Nephron (organoid): ENCODE results near the gene PWP1.

Source experiments
- H3K27ac Mint-ChIP-seq, 3 experiments: 2 replicates each; pipeline ENCODE4 v1.8.0; 2020; ENCODE audit warnings: mixed read lengths in 3 of 3, mild to moderate bottlenecking in 2 of 3, moderate library complexity in 1 of 3
- H3K27me3 Mint-ChIP-seq: 2 replicates; pipeline ENCODE4 v1.8.0; 2021; ENCODE audit warnings: low read depth, mild to moderate bottlenecking, moderate library complexity, mixed read lengths
- H3K36me3 Mint-ChIP-seq: 2 replicates; pipeline ENCODE4 v1.8.0; 2020; ENCODE audit warnings: low read depth, mixed read lengths
- H3K4me1 Mint-ChIP-seq: 2 replicates; pipeline ENCODE4 v1.8.0; 2020; ENCODE audit warnings: mixed read lengths
- H3K4me3 Mint-ChIP-seq, 3 experiments: 2 replicates each; pipeline ENCODE4 v1.8.0; 2020; ENCODE audit warnings: mild to moderate bottlenecking in 3 of 3, mixed read lengths in 3 of 3, moderate library complexity in 2 of 3
- H3K9me3 Mint-ChIP-seq: 2 replicates; pipeline ENCODE4 v1.8.0; 2020; ENCODE audit warnings: mixed read lengths
- TF ChIP-seq, protein P1 (sequence below), 3 experiments: fragments of 200-600 bp; sonication (generic); IDR thresholded peaks; one replicate each; pipeline ENCODE4 v1.5.0; 2021; ENCODE audit warnings: antibody characterized with exemption in 3 of 3; ENCODE audit not compliant: unreplicated experiment in 3 of 3

Gene PWP1

DNA sequence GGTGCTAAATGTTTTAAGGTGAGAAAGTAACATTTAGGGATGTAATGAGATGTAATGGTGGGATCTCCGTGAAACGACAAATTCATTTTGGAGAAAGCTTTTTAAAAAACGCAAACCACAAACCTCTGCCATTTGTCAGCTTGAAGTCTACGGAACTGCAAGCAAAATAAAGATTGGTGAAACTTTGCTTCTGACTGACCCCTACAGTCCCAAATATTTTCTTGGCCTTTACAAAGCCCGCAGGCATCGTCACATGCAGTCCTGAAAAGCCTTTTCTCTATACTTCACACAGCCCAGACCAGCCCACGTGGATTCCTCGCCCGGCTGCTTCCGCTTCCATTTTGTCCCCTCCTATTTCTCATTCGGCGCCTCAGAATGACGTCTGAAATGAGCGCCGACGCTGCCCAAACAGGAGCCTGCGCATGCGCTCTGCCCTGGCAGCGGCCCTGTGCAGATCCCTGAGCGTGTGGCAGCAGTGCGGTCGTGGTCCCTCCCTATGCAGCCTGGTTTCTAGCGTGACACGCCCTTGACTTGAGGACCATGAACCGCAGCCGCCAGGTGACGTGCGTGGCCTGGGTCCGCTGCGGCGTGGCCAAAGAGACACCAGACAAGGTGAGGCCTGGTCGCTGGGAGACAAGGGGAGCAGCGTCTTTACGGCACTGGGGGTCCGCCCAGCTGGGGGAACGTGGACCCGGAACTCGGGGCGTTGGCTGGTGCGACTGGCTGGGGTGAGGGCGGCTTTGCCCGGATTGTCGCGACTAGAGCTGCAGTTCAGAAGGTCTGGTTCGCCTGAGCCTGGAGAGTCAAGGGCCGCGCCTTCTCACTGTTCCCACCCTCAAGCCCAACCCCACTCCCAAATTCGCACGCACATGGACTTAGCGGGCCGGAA is at the start of gene PWP1:
Gene PWP1, plus strand, starts transcription at position 440 of the 889 bp plus-strand sequence. Its CDS starts 101 bp downstream, at position 541.
- peaks cover 26% of the 10 kb centered on the region for H3K36me3 Mint-ChIP-seq
- peaks cover 23% of the 10 kb centered on the region for H3K4me1 Mint-ChIP-seq
- TF ChIP-seq, protein P1, sequence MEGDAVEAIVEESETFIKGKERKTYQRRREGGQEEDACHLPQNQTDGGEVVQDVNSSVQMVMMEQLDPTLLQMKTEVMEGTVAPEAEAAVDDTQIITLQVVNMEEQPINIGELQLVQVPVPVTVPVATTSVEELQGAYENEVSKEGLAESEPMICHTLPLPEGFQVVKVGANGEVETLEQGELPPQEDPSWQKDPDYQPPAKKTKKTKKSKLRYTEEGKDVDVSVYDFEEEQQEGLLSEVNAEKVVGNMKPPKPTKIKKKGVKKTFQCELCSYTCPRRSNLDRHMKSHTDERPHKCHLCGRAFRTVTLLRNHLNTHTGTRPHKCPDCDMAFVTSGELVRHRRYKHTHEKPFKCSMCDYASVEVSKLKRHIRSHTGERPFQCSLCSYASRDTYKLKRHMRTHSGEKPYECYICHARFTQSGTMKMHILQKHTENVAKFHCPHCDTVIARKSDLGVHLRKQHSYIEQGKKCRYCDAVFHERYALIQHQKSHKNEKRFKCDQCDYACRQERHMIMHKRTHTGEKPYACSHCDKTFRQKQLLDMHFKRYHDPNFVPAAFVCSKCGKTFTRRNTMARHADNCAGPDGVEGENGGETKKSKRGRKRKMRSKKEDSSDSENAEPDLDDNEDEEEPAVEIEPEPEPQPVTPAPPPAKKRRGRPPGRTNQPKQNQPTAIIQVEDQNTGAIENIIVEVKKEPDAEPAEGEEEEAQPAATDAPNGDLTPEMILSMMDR (IDR thresholded peaks at IDR 0.05; ENCODE audit: unreplicated experiment in 3 of 3): no peak
- peaks cover 6% of the 10 kb centered on the region for H3K27me3 Mint-ChIP-seq
- H3K4me3 Mint-ChIP-seq: peak within 1 kb of the TSS; percentile 94 to 98 (median 97)
- H3K9me3 Mint-ChIP-seq: no peaks in the 10 kb centered on the region
- H3K27ac Mint-ChIP-seq: peak within 1 kb of the TSS; percentile 93 to 97 (median 96)

DNA sequence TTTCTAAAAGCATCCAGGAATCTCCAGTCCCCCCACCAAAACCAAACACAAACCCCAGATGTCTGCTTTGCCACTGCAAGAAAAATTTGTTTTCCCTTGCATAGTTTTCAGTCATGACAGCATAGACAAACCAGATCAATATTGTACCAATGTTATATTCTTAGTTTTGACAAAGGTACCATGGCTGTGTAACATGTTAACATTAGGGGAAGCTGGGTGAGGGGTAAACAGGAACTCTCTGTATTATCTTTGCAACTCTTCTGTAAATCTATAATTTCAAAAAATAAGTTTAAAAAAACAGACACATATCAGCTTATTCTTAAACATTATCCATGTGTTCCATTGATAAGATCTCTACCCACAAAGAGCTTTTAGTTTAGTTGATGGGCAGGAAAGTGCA is 44.4 kb upstream of the PWP1 start:
- H3K27me3 Mint-ChIP-seq: peaks cover 20% of the 10 kb centered on the region
- peaks cover 10% of the 10 kb centered on the region for H3K4me1 Mint-ChIP-seq
- H3K36me3 Mint-ChIP-seq: peaks cover 4% of the 10 kb centered on the region

DNA sequence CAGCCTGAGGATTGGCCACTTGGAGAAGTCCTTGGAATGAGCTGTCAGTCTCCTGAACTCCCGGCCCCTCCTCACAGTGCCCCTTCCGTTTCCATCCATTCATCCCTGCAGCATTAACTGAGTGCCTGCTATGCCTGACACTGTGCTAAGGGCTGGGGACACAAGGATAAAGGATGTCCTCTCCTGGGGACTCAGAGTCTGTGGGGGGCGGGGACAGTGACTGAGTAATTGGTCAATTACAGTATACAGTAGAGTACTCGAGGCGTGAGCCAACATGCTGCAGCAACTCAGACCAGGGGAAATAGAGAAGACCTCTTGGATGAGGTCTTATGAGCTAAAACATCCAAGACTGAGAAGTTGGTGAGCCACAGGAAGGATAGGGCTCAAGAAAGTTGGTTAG is 43.4 kb upstream of the PWP1 start:
- H3K36me3 Mint-ChIP-seq: peaks cover 4% of the 10 kb centered on the region
- H3K4me3 Mint-ChIP-seq: no peak overlapping the region
- H3K4me1 Mint-ChIP-seq: peaks cover 12% of the 10 kb centered on the region
- no peak overlapping the region for H3K27ac Mint-ChIP-seq
- H3K27me3 Mint-ChIP-seq: peaks cover 21% of the 10 kb centered on the region
- H3K9me3 Mint-ChIP-seq: no peaks in the 10 kb centered on the region
- TF ChIP-seq, protein P1 (IDR thresholded peaks at IDR 0.05; ENCODE audit: unreplicated experiment in 3 of 3): no peak

More for the DNA sequence above, 44.4 kb upstream of the PWP1 start:
- no peak overlapping the region for H3K4me3 Mint-ChIP-seq
- H3K27ac Mint-ChIP-seq: no peak overlapping the region
- H3K9me3 Mint-ChIP-seq: no peaks in the 10 kb centered on the region
- TF ChIP-seq, protein P1 (IDR thresholded peaks at IDR 0.05; ENCODE audit: unreplicated experiment in 3 of 3): no peak

DNA sequence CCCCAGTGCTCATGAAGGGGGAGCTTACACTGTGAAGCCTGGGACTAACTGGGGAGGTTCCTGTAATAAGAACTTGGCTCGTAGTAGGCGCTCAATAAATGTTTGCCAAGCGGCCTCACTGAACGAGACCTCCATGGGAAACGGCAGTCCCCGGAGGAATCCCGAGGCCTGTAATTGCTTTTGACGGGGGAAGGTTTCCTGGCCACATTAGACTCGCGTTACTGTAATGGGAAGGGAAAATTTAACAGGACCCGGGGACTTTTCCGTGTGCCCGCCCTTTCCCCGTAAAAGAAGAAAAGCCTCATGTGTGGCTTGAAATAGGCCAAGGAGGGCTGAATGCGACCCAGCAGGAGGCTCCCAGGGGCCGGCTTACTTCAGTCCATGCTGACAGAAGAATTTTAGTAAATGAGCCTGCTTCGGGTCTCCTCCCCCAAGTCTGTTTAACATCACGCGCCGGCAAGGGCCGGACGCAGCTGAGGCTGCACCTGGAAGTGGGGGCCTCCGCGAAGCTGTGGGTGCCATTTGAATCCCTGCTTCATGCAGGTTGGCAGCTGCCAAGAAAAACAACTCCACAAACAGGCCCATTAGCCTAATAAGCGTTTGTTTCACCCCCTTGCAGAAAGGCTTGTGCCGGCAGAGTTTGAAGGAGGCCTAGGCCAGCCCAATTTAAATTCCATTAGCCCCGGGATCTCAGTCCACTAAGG is 39.8 kb upstream of the PWP1 start:
- H3K36me3 Mint-ChIP-seq: peaks cover 4% of the 10 kb centered on the region
- peak overlapping the region; percentile 86 to 94 (median 89) for H3K27ac Mint-ChIP-seq
- H3K4me3 Mint-ChIP-seq: peak overlapping the region; percentile 42 to 65 (median 47)
- H3K9me3 Mint-ChIP-seq: no peaks in the 10 kb centered on the region
- peaks cover 35% of the 10 kb centered on the region for H3K4me1 Mint-ChIP-seq
- TF ChIP-seq, protein P1 (IDR thresholded peaks at IDR 0.05; ENCODE audit: unreplicated experiment in 3 of 3): no peak
- H3K27me3 Mint-ChIP-seq: peaks cover 13% of the 10 kb centered on the region

DNA sequence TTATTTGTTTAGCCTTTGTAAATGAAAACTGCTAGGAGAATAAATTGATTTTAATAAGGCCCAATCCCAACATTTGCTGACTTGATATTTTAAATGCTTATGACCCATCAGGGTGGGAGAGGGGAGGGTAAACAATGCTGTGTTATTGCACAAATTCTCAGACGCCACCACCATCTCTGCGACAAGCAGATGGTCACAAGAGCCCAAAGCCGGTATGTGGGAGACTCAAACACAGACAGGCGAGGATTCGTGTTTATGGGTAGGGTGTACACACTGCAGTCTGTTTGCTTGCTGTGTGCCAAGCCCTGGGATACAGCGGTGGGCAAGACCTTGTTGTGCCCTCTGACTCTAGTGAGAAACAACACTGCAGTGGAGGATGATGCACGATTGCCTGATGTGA is 39.2 kb upstream of the PWP1 start:
- H3K4me3 Mint-ChIP-seq: peak overlapping the region in 1 of 3 experiments; percentile 47
- peaks cover 4% of the 10 kb centered on the region for H3K36me3 Mint-ChIP-seq
- H3K27me3 Mint-ChIP-seq: peaks cover 13% of the 10 kb centered on the region
- no peaks in the 10 kb centered on the region for H3K9me3 Mint-ChIP-seq
- H3K27ac Mint-ChIP-seq: peak overlapping the region; percentile 86 to 94 (median 89)
- peaks cover 41% of the 10 kb centered on the region for H3K4me1 Mint-ChIP-seq
- TF ChIP-seq, protein P1 (IDR thresholded peaks at IDR 0.05; ENCODE audit: unreplicated experiment in 3 of 3): no peak
